Mesodermal cell (in vitro differentiated cells): ENCODE measurements around the gene CLN5.

Experiments
- H3K27ac ChIP-seq: 2 replicates; pipeline ENCODE4 v1.7.0; 2013; ENCODE audit warnings: mild to moderate bottlenecking, low read depth, low read length, moderate library complexity; ENCODE audit not compliant: severe bottlenecking
- H3K36me3 ChIP-seq: 2 replicates; pipeline ENCODE4 v1.7.1; 2013; ENCODE audit warnings: mild to moderate bottlenecking, low read length, moderate library complexity; ENCODE audit not compliant: control insufficient read depth, insufficient read depth
- H3K4me1 ChIP-seq: one replicate; pipeline ENCODE4 v1.7.1; 2013; ENCODE audit warnings: mild to moderate bottlenecking, low read length; ENCODE audit not compliant: insufficient read depth, control insufficient read depth, poor library complexity, severe bottlenecking
- H3K4me3 ChIP-seq: 2 replicates; pipeline ENCODE4 v1.7.0; 2013; ENCODE audit warnings: low read length, control low read depth, mild to moderate bottlenecking; ENCODE audit not compliant: insufficient read depth, poor library complexity, severe bottlenecking; ENCODE audit errors: extremely low read depth
- H3K9me3 ChIP-seq: 2 replicates; pipeline ENCODE4 v1.7.1; 2013; ENCODE audit warnings: mild to moderate bottlenecking, low read length, moderate library complexity; ENCODE audit not compliant: control insufficient read depth
- WGBS, 2 experiments: methylation state at CpG; one replicate each; pipeline ENCODE4 v1.1.5; 2013; ENCODE audit warnings: missing lambda C conversion rate in 2 of 2; ENCODE audit not compliant: insufficient coverage in 2 of 2; 5-methylcytosine and 5-hydroxymethylcytosine counted together

CLN5 gene

DNA sequence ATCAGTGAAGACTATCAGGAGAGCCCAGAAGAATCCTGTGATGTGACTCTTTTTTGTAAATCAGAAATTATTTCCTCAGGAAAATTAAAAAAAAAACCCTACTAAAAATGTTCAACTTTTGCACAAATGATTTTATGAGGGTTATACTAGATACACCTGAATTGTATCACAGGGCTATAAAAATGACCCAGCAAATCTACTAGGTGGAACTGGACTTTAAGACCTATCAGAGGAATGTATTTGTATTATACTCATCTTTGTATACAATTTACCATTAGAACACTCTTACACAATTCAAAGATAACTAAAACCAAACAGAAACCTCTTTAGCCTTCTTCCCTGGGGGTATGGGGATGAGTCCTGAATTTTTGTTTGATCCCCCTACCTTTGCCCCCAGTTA is 27.9 kb downstream of the CLN5 start:
- Histone ChIP-seq H3K4me3 (no peak overlapping the region), H3K36me3 (peaks cover 55% of the 10 kb centered on the region), H3K4me1 (peaks cover 14% of the 10 kb centered on the region), H3K27ac (no peak overlapping the region), H3K9me3 (no peaks in the 10 kb centered on the region)

DNA sequence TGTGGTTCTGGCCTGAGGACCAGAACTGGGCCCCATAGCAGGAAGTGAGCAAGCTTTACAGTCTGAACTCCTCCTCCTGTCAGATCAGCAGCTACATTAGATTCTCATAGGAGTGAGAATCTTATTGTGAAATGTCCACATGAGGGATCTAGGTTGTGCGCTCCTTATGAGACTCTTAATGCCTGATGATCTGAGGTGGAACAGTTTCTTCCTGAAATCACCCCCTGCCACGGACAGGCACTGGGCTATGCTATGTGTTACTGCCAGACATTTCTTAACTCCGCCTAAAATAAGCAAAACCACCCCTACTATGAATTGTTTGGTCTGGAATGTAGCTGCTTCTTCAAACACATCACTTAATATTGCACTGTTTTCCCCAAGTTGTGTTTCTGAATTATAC is 30.5 kb downstream of the CLN5 start:
- Histone ChIP-seq H3K36me3 (peaks cover 30% of the 10 kb centered on the region), H3K27ac (no peak overlapping the region), H3K4me1 (peaks cover 14% of the 10 kb centered on the region), H3K4me3 (no peak overlapping the region), H3K9me3 (no peaks in the 10 kb centered on the region)
- 80 to 90% methylated on average over 1 to 2 of the region's 3 CpGs for WGBS, 2 experiments

DNA sequence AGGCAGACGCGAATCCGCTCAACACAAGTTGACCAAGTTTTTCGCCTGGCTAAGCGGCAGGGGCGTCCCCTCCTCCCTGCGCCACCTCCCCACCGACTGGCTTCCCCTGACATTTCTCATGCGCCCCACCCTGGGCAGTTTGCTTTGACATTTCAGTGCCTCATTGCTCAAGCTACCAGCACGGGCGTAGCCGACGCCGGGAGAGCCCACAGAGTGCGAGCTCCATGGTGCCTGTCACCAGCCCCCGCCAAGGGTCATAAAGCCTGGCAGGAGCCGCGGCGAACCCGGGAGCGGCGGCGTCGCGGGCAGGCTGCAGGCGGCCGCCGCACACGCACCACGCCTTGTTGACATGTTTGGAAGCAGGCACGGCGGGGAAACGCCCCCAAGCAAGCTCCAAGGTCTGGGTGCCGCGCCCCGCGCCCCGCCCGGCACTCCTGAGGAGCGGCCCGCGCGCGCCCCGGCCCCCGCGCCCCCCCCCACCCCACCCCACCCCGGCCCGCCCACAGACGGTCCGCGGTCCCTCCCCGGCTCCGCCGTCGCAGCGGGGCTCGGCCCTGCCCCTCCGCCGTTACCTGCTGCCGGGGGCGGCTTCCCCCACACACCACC is 34.5 kb downstream of the CLN5 start:
- Histone ChIP-seq H3K4me3 (peak overlapping the region; percentile 89), H3K36me3 (peaks cover 19% of the 10 kb centered on the region), H3K27ac (peak overlapping the region; percentile 89), H3K4me1 (peaks cover 19% of the 10 kb centered on the region), H3K9me3 (no peaks in the 10 kb centered on the region)
- 0 to 1% methylated on average over 27 to 33 of the region's 62 CpGs for WGBS, 2 experiments

DNA sequence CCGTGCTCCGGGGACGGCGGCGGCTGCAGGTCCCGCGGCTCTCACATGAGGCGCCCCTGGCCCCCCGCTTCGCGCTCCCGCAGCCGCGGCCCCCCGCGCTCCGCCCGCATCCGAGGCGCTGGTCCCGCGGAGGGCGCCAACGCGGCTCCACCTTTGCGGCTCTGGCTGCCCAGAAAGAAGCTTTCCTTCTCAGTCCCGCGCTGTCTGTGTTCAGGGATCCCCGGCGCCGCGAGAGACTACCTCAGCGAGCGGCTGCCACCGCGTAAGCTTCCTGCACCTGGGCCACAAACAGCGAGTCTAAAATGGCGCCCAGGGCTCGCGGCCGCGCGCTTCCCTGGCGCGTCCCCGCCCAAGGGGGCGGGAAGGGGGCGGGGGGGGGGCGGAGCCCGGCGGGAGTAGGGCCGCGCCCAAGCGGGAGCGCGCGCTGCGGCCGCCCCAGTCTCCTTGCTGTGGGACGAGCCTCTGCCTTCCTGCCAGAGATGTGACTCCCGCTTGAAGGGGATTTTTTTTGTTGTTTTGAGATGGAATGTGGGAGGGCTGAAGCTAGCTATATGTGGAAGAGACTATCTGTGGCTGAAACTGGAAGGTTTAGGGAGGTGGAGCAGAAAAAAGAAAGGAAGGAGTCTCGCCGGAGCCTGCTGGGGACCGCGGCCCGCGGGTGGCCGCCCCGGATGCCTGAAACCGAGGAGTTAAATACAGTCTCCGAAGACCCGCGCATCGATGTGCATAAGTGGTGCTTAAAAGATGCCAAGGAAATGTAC is 35.2 kb downstream of the CLN5 start, which contains the start of gene FBXL3:
TSS of gene FBXL3 (minus strand) at position 299 of the 761 bp plus-strand sequence. CDS start 5,299 bp downstream, outside the sequence.
- no peaks in the 10 kb centered on the region for H3K9me3 ChIP-seq
- peak within 1 kb of the TSS; percentile 89 for H3K4me3 ChIP-seq
- H3K36me3 ChIP-seq = peaks cover 14% of the 10 kb centered on the region
- H3K27ac ChIP-seq = peak within 1 kb of the TSS; percentile 89
- 0% methylated on average over 27 to 53 of the region's 74 CpGs for WGBS, 2 experiments
- H3K4me1 ChIP-seq = peaks cover 19% of the 10 kb centered on the region

DNA sequence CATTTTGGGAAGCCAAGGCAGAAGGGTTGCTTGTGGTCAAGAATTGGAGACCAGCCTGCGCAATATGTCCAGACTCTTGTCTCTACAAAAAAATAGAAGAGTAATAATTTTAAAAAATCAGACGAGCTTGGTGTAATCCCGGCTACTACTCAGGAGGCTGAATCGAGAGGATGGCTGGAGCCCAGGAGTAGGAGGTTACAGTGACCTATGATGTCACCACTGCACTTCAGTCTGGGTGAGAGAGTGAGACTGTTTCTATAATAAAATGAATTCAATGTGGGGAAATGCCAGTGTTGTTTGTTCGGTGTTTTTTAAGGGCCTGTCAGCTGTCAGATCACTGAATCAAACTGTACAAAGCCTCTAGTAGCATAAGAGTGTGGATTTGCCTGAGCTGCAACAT is 36.3 kb downstream of the CLN5 start:
- Histone ChIP-seq H3K27ac (no peak overlapping the region), H3K4me1 (peaks cover 9% of the 10 kb centered on the region), H3K36me3 (peaks cover 6% of the 10 kb centered on the region), H3K9me3 (no peaks in the 10 kb centered on the region), H3K4me3 (peak overlapping the region; percentile 89)
- WGBS, 2 experiments = 90 to 98% methylated on average over 3 to 4 of the region's 5 CpGs

DNA sequence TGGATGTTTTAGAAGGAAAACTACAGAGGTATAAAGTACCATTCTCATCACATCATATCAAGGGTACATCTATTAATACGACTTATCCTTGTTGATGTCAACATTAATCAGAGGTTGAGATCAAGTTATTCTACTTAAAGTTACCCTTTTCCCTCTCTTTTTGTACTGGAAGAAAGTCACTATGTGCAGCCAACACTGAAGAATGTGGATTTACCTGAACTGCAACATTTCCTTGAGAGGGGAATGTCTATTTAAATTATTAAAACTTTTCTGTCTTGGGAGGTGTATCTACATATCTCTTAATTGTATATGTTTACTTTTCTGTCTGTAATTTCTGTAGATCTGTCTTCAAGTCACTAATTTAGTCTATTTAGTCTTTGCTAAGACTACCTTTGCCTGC is 37.6 kb downstream of the CLN5 start:
- Histone ChIP-seq H3K4me3 (no peak overlapping the region), H3K27ac (no peak overlapping the region)

DNA sequence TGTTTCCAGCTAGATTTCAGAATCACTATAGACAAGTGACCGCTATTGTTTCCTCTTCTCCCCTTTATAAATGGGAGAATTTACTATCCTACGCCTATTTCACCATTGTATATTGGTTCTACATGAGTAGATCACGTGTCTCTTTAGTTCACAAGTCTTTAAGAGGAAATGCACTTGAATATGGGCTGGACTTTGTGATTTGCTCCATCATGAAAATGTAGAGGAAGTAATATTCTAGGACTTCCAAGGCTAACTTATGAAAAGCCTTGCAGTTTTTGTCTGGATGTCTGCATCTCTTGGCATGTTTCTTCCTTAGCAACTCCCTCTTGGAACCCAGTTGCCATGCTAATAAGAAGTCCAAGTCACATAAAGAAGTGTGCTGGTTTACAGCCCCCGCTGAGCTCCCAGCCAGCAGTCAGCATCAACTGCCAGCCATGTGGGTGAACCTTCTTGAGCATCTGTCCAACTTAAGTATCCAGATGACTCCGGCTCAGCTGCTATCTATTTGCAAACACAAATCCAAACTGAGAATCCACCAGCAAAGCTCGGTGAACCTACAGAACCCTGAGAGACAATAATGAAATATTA is 39.9 kb downstream of the CLN5 start:
- 91 to 95% methylated on average over 2 of the region's 6 CpGs for WGBS, 2 experiments
- H3K9me3 ChIP-seq = no peaks in the 10 kb centered on the region
- H3K36me3 ChIP-seq = no peaks in the 10 kb centered on the region
- H3K27ac ChIP-seq = no peak overlapping the region
- peaks cover 5% of the 10 kb centered on the region for H3K4me1 ChIP-seq
- H3K4me3 ChIP-seq = no peak overlapping the region

More for the DNA sequence above, 37.6 kb downstream of the CLN5 start:
- peaks cover 5% of the 10 kb centered on the region for H3K4me1 ChIP-seq
- no peaks in the 10 kb centered on the region for H3K9me3 ChIP-seq
- no CpG with 5 or more reads among the region's 1 CpG for WGBS, 2 experiments
- H3K36me3 ChIP-seq = no peaks in the 10 kb centered on the region

DNA sequence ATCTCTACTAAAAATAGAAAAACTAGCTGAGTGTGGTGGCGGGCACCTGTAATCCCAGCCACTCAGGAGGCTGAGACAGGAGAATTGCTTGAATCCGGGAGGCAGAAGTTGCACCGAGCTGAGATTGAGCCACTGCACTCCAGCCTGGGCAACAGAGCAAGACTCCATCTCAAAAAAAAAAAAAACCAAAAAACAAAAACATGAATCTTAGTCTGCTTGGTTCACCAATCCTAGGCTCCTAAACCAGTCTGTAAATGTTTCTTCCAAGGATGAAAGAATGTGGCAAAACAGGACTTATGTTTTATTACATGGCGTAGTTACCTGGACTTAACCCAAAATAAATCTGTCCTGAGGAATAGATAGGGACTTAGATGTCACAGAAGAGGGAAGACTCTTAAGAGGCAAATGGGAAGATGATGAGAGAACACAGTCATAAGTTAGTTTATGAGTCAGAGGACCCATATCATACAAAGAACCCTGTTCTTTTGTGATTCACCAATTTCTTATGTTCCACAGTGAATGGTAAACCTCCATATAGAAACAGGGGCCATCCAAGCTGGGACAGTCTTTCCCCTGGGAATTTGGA is 41.9 kb downstream of the CLN5 start:
- WGBS, 2 experiments = 91 to 92% methylated on average over 4 of the region's 4 CpGs
- Histone ChIP-seq H3K9me3 (no peaks in the 10 kb centered on the region), H3K36me3 (no peaks in the 10 kb centered on the region), H3K27ac (no peak overlapping the region), H3K4me3 (no peak overlapping the region), H3K4me1 (no peaks in the 10 kb centered on the region)

DNA sequence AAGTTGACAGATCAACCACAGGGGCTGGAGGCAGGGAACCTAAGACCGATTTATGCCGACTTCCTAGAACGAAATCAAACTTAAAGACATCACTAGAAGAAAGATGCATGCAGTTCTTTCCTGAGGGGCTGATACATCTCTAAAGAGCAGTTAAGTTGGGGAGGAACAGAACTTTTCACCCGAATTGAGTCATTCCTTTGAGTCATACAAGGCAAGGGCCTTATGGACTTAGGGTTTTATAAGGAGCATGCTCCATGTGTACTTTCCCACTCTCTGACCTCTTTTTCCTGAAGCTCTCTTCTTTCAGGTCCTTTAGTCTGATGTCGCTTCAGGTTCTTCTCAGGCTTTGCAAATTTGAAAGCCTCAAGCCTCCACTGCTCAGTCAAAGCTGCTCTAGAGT is 43.0 kb downstream of the CLN5 start:
- no peaks in the 10 kb centered on the region for H3K9me3 ChIP-seq
- no peak overlapping the region for H3K27ac ChIP-seq
- WGBS, 2 experiments = 86 to 100% methylated on average over 3 to 4 of the region's 5 CpGs
- H3K36me3 ChIP-seq = no peaks in the 10 kb centered on the region
- no peaks in the 10 kb centered on the region for H3K4me1 ChIP-seq
- no peak overlapping the region for H3K4me3 ChIP-seq

DNA sequence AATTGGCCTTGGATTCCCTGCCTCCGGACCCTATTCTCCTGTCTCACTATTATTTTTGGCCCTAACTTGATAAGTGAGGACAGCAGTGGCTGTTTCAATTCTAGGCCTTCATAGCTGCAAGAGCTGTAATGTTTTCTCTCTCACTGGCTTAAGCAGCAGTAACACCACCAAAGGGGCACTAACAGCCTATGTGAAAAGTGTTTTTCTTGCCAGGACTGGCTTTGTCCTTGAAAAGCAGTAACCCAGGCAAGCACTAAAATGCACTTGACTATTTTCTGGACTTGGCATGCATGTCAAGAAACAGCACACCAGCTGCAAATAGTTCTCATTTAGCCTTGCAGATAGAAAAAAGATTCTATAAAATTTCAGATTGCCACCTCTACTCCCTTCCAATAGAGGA is 44.4 kb downstream of the CLN5 start:
- Histone ChIP-seq H3K9me3 (no peaks in the 10 kb centered on the region), H3K4me1 (no peaks in the 10 kb centered on the region), H3K36me3 (no peaks in the 10 kb centered on the region), H3K27ac (no peak overlapping the region), H3K4me3 (no peak overlapping the region)
- WGBS, 2 experiments = no CpG with 5 or more reads among the region's 1 CpG
